HG03139 (cell line): ENCODE results near the gene MYLIP.

ENCODE experiments used
- ATAC-seq: cut with Tn5 transposase; IDR thresholded peaks from one replicate; pipeline ENCODE4 v1.9.1; 2021; ENCODE audit not compliant: unreplicated experiment

Gene MYLIP

GRCh38 chr6:16128759-16129622, at the start of gene MYLIP:
Gene MYLIP, plus strand, starts transcription at chr6:16129086. Its CDS starts 237 bp downstream, at chr6:16129323.
- peak; percentile 65 for ATAC-seq

- no peak for ATAC-seq
Observed at GRCh38 chr6:16079354-16079753, 49.5 kb upstream of the MYLIP start.

GRCh38 chr6:16080204-16080603, 48.7 kb upstream of the MYLIP start:
- no peak for ATAC-seq

DNA sequence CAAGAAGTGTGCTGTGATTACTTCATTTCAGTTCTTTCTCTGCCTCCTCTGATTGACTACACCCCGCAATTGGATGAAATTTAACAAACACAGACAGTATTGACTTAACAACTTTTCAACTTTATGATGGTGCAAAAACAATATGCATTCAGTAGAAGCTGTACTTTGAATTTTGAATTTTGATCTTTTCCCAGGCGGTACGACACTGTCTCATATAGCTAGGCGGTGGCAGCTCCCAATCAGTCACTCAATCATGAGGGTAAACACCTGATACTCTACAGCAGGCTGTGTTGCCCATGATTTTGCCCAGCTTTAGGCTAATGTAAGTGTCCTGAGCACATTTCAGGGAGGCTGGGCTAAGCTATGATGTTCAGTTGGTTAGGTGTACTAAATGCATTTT, 47.6 kb upstream of the MYLIP start:
- ATAC-seq: no peak

- ATAC-seq: no peak
Observed at GRCh38 chr6:16082361-16082760, 46.5 kb upstream of the MYLIP start.

GRCh38 chr6:16086965-16087364, 41.9 kb upstream of the MYLIP start:
- no peak for ATAC-seq

- ATAC-seq: no peak
Observed at GRCh38 chr6:16087386-16087785, 41.5 kb upstream of the MYLIP start.

DNA sequence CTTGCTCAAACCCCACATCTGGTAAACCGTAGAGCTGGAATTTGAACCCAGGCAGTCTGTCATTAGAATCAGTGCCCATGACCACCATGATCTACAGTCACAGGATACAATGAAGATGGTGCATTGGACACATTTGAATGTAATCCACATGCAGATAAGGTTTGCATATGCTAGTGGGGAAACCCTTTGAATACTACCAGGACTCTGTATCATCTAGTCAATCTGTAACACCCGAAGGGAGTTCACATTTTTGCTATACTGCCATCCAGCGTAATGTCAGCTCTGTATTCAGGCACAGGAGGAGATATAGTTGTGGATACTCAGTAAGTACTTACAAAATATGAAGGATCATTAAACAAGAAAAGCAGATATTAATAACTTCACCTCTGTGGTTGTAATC, 40.5 kb upstream of the MYLIP start:
- ATAC-seq: no peak

GRCh38 chr6:16089232-16090062, 39.4 kb upstream of the MYLIP start:
- no peak for ATAC-seq

- no peak for ATAC-seq
Observed at GRCh38 chr6:16090452-16090851, 38.4 kb upstream of the MYLIP start.

DNA sequence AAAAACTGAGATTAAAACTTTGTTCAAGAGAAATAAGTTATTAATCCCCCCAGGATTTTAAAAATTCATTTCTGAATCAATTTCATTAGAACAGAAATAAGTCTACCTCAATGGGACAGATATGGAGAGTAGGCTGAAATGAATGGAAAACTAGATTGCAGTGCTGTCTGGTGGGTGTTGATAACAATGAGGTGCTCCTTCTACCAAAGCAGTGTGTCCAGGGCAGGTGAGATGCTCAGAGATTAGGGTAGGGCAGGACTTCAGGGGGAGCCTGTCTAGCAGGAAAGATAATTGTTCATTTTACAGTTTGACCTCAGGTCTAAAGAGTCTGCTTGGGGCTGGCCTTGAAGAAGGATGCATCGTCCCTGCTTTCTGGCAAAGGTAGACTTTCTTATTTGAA, 38.0 kb upstream of the MYLIP start:
- ATAC-seq: no peak

DNA sequence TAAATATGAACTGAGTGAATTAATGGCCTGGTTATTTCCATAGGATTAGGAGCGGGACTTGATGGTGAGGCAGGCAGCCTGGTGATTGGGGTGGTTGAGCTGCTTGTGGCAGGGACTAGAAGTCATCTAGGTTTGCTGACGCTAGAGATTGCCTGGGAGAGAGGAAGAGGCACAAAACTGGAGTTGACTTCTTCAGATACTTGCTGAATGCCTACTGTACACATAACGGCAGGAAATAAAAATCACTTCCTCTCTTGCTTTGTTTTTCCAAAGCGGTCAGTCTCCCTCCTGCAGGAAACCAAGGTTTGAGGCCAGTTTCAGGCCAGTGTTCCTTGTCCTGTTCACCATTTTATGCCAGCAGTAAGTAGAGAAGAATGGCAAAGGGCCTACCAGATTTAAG, 36.7 kb upstream of the MYLIP start:
- no peak for ATAC-seq

DNA sequence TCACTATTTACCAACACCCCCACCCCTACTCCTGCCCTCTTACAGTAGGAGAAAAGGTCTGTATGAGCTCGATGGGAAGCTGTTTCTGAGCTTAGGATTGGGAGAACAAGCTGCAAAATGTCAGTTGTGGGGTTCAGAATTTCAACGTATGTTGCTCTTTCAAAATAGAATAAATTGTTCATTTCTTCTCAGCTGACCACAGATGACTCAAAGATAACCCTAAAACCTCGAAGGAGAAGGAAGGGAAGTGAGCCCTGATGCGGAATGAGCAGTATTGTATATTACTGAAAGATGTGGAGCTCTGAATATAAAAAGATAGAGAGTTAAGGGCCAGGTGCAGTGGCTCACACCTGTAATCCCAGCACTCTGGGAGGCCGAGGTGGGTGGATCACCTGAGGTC, 35.9 kb upstream of the MYLIP start:
- no peak for ATAC-seq

DNA sequence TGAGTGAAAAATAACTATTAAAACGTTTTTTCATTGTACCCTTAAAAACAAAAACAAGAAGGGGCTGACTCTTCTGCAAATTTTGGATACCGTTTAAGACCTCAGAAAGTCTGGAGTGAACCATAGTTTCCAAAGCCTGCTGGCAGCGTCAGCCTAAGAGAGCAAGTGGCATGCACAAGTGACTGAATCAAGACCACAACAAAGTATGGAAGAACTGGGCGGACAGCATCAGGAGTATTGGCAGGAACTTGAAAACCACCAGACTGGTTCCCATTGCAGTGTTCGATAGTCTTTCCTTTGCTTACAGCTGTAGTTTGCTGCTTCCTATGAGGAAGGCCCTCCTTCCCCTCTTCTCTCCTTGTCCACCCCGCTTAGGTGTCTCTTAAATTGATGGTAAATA, 33.7 kb upstream of the MYLIP start:
- no peak for ATAC-seq

DNA sequence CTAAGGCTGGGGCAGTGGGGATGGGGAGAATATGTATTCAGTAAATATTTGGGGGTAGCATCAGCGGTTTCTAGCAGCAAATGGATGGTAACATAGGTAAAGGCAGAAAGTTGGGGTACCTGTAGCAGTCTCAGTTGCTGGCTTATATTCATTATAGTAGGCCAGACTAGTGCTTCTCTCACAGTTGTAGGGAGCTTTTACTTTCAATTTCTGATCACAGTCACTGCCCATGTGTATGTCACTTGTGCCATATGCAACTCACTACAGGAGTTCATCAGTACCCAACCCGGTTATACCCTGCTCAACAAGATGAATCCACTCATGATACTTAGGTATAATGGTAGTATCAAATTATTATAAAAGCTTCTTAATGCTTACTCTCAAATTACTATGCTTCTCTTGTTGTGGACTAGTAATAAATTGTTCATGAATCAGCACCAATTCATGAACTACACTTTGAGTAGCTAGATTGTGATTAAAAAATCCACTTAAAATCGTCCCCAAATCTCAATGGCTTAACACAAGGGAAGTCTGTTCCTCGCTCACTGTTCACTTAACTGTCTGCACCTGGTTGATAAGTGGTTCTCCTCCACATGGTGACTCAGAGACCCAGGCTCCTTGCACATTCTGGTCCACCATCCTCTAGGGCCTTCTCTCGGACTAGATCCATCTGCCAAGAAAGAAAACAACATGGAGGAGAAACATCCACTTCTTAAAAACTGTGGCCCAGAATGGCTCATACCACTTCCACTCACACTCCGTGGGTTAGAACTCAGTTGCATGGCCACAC, 31.3 kb upstream of the MYLIP start:
- ATAC-seq: no peak

DNA sequence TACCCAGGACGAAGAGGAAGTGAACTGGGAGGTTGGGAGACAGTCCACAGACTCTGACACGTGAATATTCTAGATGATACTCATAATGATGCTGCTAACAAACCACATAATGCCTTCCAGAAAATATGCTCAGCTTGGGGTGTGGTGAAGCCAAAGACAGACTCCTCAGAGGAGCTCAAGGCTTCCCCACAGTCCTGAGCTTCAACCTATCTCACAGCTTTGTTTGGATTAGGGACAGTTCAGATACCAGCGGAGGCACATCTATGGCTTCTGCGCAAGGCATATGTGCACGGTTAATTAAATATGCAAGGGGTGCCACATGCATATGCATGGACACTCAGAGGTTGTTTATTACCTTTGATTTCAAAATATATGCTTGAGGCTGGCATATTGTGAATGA, 30.7 kb upstream of the MYLIP start:
- no peak for ATAC-seq

DNA sequence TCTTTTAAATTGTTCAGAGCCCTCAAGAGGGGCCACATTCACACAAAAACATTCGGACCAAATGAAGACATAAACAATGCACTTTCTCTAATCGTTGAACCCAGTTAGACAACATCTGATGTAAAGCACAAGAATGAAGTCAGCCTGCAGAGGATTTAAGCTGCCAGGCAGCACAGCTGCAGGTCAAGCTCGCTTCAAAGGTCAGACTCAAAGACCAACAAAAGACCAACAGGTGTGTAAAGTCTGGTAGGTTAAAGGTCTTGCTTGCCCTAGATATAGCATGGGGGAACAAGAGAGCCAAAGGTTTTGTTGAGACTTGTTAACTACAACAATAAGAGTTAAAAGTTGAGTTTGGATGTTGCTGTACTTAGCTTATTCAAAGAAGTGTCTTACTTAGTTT, 26.7 kb upstream of the MYLIP start:
- ATAC-seq: no peak

DNA sequence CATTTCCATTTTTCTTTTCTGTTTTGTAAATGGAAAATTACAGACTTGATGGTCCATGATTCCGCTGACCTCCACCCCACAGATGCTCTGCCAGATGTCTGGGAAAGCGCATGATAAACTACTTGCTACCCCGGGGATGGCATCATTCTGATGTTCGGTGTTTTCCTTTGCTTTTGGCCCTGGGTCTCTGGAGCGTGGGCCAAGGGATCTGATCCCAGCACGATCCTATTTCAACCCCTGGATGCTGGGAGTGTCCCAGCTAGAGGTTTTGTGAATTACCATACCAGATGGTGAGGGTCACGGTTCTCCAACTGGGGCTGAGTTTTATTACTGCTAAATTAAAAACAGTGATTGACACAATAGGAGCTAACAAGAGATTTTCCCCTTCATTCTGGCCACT, 25.2 kb upstream of the MYLIP start:
- ATAC-seq: no peak

DNA sequence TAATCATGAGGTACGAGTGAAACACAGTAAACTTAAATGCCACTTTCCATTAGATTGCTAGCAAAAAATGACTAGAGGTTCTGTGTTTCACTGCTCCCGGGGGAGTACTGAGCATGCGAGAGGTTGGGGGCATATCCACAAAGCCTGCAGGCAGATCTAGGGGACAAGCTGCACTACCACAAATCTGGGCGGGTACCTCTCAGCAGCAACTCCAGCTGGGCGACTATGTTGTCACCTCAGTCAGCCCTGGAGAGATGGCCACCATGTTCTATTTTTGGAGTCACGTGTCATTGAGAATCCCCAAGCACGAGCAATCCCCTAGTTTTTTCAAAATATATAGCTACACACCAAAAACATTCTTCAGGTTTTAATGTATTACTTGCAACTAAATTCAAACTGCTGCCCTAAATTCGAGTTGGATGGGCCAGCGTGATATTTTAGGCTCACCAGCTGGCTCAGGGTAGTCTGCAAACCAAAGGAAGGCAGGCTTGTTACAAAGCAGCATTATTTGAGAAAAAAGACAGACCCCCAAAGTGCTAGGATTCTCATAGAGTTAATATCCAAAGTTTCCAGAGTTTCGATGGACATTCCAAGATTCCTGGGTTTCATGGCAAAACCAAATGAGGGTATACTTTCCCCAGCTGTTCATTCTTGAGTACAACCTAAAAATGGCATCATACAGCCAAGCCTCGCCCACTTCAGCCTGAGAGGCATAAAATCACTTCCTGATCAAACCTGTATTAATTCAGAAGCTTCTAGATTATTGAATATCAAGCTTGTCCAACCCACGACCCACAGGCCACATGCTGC, 24.1 kb upstream of the MYLIP start:
- ATAC-seq: no peak

DNA sequence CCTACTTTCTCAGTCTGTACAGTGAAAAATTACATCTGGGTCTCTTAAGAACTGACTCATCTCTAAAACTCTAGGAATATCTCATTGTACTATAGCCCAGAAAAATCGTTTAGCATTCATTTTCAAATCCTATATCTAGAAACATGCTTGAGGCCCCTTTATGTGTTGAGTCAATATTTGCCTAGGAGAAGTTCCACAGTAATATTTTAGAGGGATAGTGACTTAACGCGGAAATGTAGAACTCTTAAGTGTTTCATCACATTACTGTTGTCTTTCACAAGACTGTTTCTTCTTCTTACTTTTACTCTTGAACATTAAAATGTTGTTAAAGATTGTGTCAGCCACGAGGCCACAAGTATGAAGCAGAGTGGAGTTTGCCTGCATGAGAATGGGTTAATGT, 23.0 kb upstream of the MYLIP start:
- no peak for ATAC-seq
